Mesendoderm (in vitro differentiated cells): ENCODE results near the gene NPFFR2. TPM values are rescaled to one million over a fixed set of nuclear protein-coding genes. Genes with fewer than 3 reads are reported as not detected.

Source experiments
- DNase-seq: peaks from one replicate; pipeline ENCODE4 v3.0.0; 2013
- H2AK5ac ChIP-seq: 2 replicates; pipeline ENCODE4 v1.6.1; 2013; ENCODE audit warnings: low read length, inconsistent platforms
- H2BK120ac ChIP-seq: 2 replicates; pipeline ENCODE4 v1.6.1; 2013; ENCODE audit warnings: low read depth, mild to moderate bottlenecking, low read length, moderate library complexity, mixed read lengths
- H2BK15ac ChIP-seq: replicated peaks from 2 replicates; pipeline ENCODE4 v1.6.1; 2013; ENCODE audit warnings: low read depth, mild to moderate bottlenecking, moderate library complexity
- H2BK5ac ChIP-seq: 2 replicates; pipeline ENCODE4 v1.6.1; 2013; ENCODE audit warnings: low read length, inconsistent platforms
- H3K18ac ChIP-seq: 2 replicates; pipeline ENCODE4 v1.6.1; 2013; ENCODE audit warnings: mild to moderate bottlenecking, low read length, mixed read lengths
- H3K23ac ChIP-seq: one replicate; pipeline ENCODE4 v1.6.1; 2013; ENCODE audit warnings: low read length
- H3K27ac ChIP-seq: 2 replicates; pipeline ENCODE4 v1.5.1; 2013; ENCODE audit warnings: low read depth, mild to moderate bottlenecking, inconsistent platforms, low read length, moderate library complexity
- H3K27me3 ChIP-seq: 2 replicates; pipeline ENCODE4 v1.6.1; 2013; ENCODE audit warnings: low read length, control low read depth, mild to moderate bottlenecking, inconsistent platforms; ENCODE audit not compliant: insufficient read depth, poor library complexity
- H3K36me3 ChIP-seq: 2 replicates; pipeline ENCODE4 v1.6.1; 2013; ENCODE audit warnings: low read length, inconsistent platforms; ENCODE audit not compliant: control insufficient read depth, insufficient read depth
- H3K4ac ChIP-seq: one replicate; pipeline ENCODE4 v1.6.1; 2013; ENCODE audit warnings: low read depth, mild to moderate bottlenecking, low read length, moderate library complexity
- H3K4me1 ChIP-seq: 2 replicates; pipeline ENCODE4 v1.6.1; 2013; ENCODE audit warnings: low read depth, low read length, inconsistent platforms; ENCODE audit not compliant: control insufficient read depth
- H3K4me2 ChIP-seq: 2 replicates; pipeline ENCODE4 v1.6.1; 2013; ENCODE audit warnings: low read length
- H3K4me3 ChIP-seq: 2 replicates; pipeline ENCODE4 v1.5.1; 2013; ENCODE audit warnings: mild to moderate bottlenecking, low read length
- H3K56ac ChIP-seq: one replicate; pipeline ENCODE4 v1.6.1; 2013; ENCODE audit warnings: low read length
- H3K79me1 ChIP-seq: 2 replicates; pipeline ENCODE4 v1.6.1; 2013; ENCODE audit warnings: low read length, inconsistent platforms
- H3K79me2 ChIP-seq: 2 replicates; pipeline ENCODE4 v1.6.1; 2013; ENCODE audit warnings: mild to moderate bottlenecking, low read length; ENCODE audit not compliant: control insufficient read depth, insufficient read depth
- H3K9ac ChIP-seq: 2 replicates; pipeline ENCODE4 v1.6.1; 2013; ENCODE audit warnings: low read length, inconsistent platforms
- H4K5ac ChIP-seq: one replicate; pipeline ENCODE4 v1.6.1; 2013; ENCODE audit warnings: low read length
- H4K8ac ChIP-seq: one replicate; pipeline ENCODE4 v1.6.1; 2013; ENCODE audit warnings: low read depth, mild to moderate bottlenecking, control low read depth, low read length, moderate library complexity
- WGBS: extraction: QIAGEN DNeasy Blood & Tissue Kit; methylation state at CpG from one replicate; pipeline ENCODE4 v1.1.7; 2013; ENCODE audit warnings: low lambda C conversion rate, missing lambda C conversion rate; ENCODE audit not compliant: insufficient coverage; ENCODE audit errors: extremely low coverage; 5-methylcytosine and 5-hydroxymethylcytosine counted together
- polyA plus RNA-seq, 2 experiments: library from polyadenylated mRNA; stranded (reverse); fragments of 200-250 nt; gene quantifications; one replicate each; pipeline ENCODE4 v1.2.3, GENCODE V29; 2013

Gene NPFFR2
- 8.4 TPM for polyA plus RNA-seq (2013, experiment 1 of 2)
- 8.1 TPM for polyA plus RNA-seq (2013, experiment 2 of 2)

DNA sequence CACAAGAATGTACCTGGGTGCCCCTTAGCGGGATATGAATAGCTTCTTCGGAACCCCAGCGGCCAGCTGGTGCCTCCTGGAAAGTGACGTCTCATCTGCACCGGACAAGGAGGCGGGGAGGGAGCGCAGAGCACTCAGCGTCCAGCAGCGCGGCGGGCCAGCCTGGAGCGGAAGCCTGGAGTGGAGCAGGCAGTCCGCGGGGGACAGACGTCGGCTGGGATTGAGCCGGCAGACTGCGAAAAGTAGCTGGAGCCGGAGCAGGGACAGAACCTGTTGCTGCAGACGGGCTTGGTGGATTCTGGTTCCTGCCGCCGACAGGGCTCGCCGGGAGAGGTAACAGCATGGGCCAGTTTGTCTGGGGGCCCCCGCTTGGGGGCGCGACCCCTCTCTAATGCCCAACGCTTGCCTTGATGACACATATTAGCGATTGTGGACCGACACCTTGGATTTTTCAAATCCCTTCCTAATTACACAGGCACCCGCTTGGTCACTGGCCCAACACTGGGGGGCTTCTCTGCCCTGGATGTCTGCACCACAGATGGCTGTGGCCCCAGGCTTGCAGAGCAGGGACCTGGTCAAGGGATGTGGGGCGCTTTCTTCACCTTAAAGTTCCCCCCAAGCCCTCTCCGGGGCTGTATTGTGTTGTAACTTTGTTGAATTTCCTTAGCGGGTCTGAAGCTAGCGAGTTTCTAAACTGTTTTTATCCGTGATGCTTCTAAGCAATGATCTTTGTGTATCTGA, at the start of gene NPFFR2:
TSS of gene NPFFR2 (plus strand) at position 133 of the 741 bp plus-strand sequence. CDS start 96,592 bp downstream, outside the sequence.
- Histone ChIP-seq H4K5ac (peak within 1 kb of the TSS; percentile 44), H3K9ac (peak within 1 kb of the TSS; percentile 88), H3K27ac (peak within 1 kb of the TSS; percentile 69), H3K18ac (peak within 1 kb of the TSS; percentile 66), H3K36me3 (no peaks in the 10 kb centered on the region), H3K56ac (peak within 1 kb of the TSS; percentile 94), H3K4me2 (peak within 1 kb of the TSS; percentile 76), H3K27me3 (no peaks in the 10 kb centered on the region), H2BK15ac (no peak within 1 kb of the TSS), H2AK5ac (no peak within 1 kb of the TSS), H3K4ac (peak within 1 kb of the TSS; percentile 92), H3K23ac (peak within 1 kb of the TSS; percentile 48), H3K4me3 (peak within 1 kb of the TSS; percentile 63), H3K4me1 (no peaks in the 10 kb centered on the region), H4K8ac (peak within 1 kb of the TSS; percentile 13), H2BK120ac (no peak within 1 kb of the TSS), H2BK5ac (peak within 1 kb of the TSS; percentile 93), H3K79me1 (no peaks in the 10 kb centered on the region), H3K79me2 (peaks cover 2% of the 10 kb centered on the region)
- no CpG with 5 or more reads among the region's 36 CpGs for WGBS
- peak; percentile 90 for DNase-seq

- Histone ChIP-seq H2BK5ac (no peak overlapping the region), H2BK120ac (no peak overlapping the region), H3K4me1 (no peaks in the 10 kb centered on the region), H3K9ac (no peak overlapping the region), H2BK15ac (no peak overlapping the region), H4K8ac (no peak overlapping the region), H3K4me2 (no peak overlapping the region), H3K18ac (no peak overlapping the region), H4K5ac (no peak overlapping the region), H3K56ac (no peak overlapping the region), H3K27me3 (no peaks in the 10 kb centered on the region), H3K79me1 (no peaks in the 10 kb centered on the region), H3K4me3 (no peak overlapping the region), H3K79me2 (no peaks in the 10 kb centered on the region), H3K36me3 (no peaks in the 10 kb centered on the region), H3K4ac (no peak overlapping the region), H2AK5ac (no peak overlapping the region), H3K23ac (no peak overlapping the region), H3K27ac (no peak overlapping the region)
- DNase-seq: no peak
- no CpG with 5 or more reads among the region's 2 CpGs for WGBS
These were observed 39.1 kb upstream of the NPFFR2 start for GRCh38 chr4:71992571-71993312.

GRCh38 chr4:71994559-71994958, 37.2 kb upstream of the NPFFR2 start:
- H2BK120ac ChIP-seq: no peak overlapping the region
- H3K4me1 ChIP-seq: no peaks in the 10 kb centered on the region
- no peak overlapping the region for H3K4me3 ChIP-seq
- H3K27me3 ChIP-seq: no peaks in the 10 kb centered on the region
- no CpG with 5 or more reads among the region's 1 CpG for WGBS
- no peak overlapping the region for H2BK15ac ChIP-seq
- H3K4ac ChIP-seq: no peak overlapping the region
- DNase-seq: no peak
- H4K5ac ChIP-seq: no peak overlapping the region
- no peak overlapping the region for H4K8ac ChIP-seq
- H3K23ac ChIP-seq: no peak overlapping the region
- no peak overlapping the region for H3K9ac ChIP-seq
- no peak overlapping the region for H3K27ac ChIP-seq
- no peak overlapping the region for H3K56ac ChIP-seq
- H3K18ac ChIP-seq: no peak overlapping the region
- H3K79me1 ChIP-seq: no peaks in the 10 kb centered on the region
- H2AK5ac ChIP-seq: no peak overlapping the region
- no peak overlapping the region for H2BK5ac ChIP-seq
- H3K79me2 ChIP-seq: no peaks in the 10 kb centered on the region
- H3K4me2 ChIP-seq: no peak overlapping the region
- H3K36me3 ChIP-seq: no peaks in the 10 kb centered on the region

- H3K18ac ChIP-seq: no peak overlapping the region
- no peaks in the 10 kb centered on the region for H3K36me3 ChIP-seq
- no peak for DNase-seq
- no peak overlapping the region for H3K4ac ChIP-seq
- H3K23ac ChIP-seq: no peak overlapping the region
- no peak overlapping the region for H2BK5ac ChIP-seq
- no peak overlapping the region for H2AK5ac ChIP-seq
- no peak overlapping the region for H2BK15ac ChIP-seq
- WGBS: no CpG with 5 or more reads among the region's 1 CpG
- no peaks in the 10 kb centered on the region for H3K27me3 ChIP-seq
- H3K4me3 ChIP-seq: no peak overlapping the region
- no peaks in the 10 kb centered on the region for H3K79me2 ChIP-seq
- no peak overlapping the region for H4K5ac ChIP-seq
- H2BK120ac ChIP-seq: no peak overlapping the region
- no peaks in the 10 kb centered on the region for H3K4me1 ChIP-seq
- H4K8ac ChIP-seq: no peak overlapping the region
- no peak overlapping the region for H3K56ac ChIP-seq
- H3K27ac ChIP-seq: no peak overlapping the region
- H3K9ac ChIP-seq: no peak overlapping the region
- no peaks in the 10 kb centered on the region for H3K79me1 ChIP-seq
- no peak overlapping the region for H3K4me2 ChIP-seq
These were observed 36.5 kb upstream of the NPFFR2 start for GRCh38 chr4:71995297-71995696.

- no peak overlapping the region for H4K5ac ChIP-seq
- no peaks in the 10 kb centered on the region for H3K4me1 ChIP-seq
- no peaks in the 10 kb centered on the region for H3K36me3 ChIP-seq
- H2BK120ac ChIP-seq: no peak overlapping the region
- H3K9ac ChIP-seq: no peak overlapping the region
- H3K56ac ChIP-seq: no peak overlapping the region
- H2BK5ac ChIP-seq: no peak overlapping the region
- no peak overlapping the region for H3K27ac ChIP-seq
- no peak overlapping the region for H2BK15ac ChIP-seq
- H3K4ac ChIP-seq: no peak overlapping the region
- no peaks in the 10 kb centered on the region for H3K79me1 ChIP-seq
- WGBS: no CpG with 5 or more reads among the region's 2 CpGs
- no peak overlapping the region for H3K4me2 ChIP-seq
- no peaks in the 10 kb centered on the region for H3K27me3 ChIP-seq
- no peak overlapping the region for H3K4me3 ChIP-seq
- no peak overlapping the region for H4K8ac ChIP-seq
- no peak for DNase-seq
- no peak overlapping the region for H2AK5ac ChIP-seq
- H3K18ac ChIP-seq: no peak overlapping the region
- no peak overlapping the region for H3K23ac ChIP-seq
- no peaks in the 10 kb centered on the region for H3K79me2 ChIP-seq
These were observed 25.2 kb upstream of the NPFFR2 start for GRCh38 chr4:72006586-72006985.
